GM18526 (cell line): ENCODE data around the gene GSKIP.

Experiments
- POLR2A ChIP-seq: IDR thresholded peaks from 3 replicates; pipeline ENCODE4 v1.6.1; 2011; ENCODE audit not compliant: insufficient read length; ENCODE audit errors: extremely low read depth

The GSKIP gene

GRCh38 chr14:96362965-96363750, at the start of gene GSKIP, which contains the start of gene ATG2B:
Gene GSKIP, plus strand, starts transcription at chr14:96363526. Its CDS starts 18,722 bp downstream, at chr14:96382248.
Gene ATG2B, minus strand, starts transcription at chr14:96363341. Its CDS starts 365 bp downstream, at chr14:96362976.
- TF ChIP-seq POLR2A: peak; percentile 79

GRCh38 chr14:96316087-96316486, 47.2 kb upstream of the GSKIP start:
- TF ChIP-seq POLR2A: no peak

- TF ChIP-seq POLR2A: no peak
These were observed 44.5 kb upstream of the GSKIP start for GRCh38 chr14:96318836-96319235.

- TF ChIP-seq POLR2A: no peak
These were observed 42.7 kb upstream of the GSKIP start for GRCh38 chr14:96320605-96321004.

GRCh38 chr14:96324219-96324618, 39.1 kb upstream of the GSKIP start:
- no peak for TF ChIP-seq POLR2A

GRCh38 chr14:96338551-96338950, 24.8 kb upstream of the GSKIP start:
- TF ChIP-seq POLR2A: no peak

- TF ChIP-seq POLR2A: no peak
These were observed 22.0 kb upstream of the GSKIP start for GRCh38 chr14:96341323-96341722.

GRCh38 chr14:96345669-96346068, 17.7 kb upstream of the GSKIP start:
- no peak for TF ChIP-seq POLR2A

GRCh38 chr14:96349286-96350075, 13.8 kb upstream of the GSKIP start:
- TF ChIP-seq POLR2A: no peak

- TF ChIP-seq POLR2A: no peak
These were observed 11.3 kb upstream of the GSKIP start for GRCh38 chr14:96351986-96352385.

GRCh38 chr14:96352708-96353107, 10.6 kb upstream of the GSKIP start:
- TF ChIP-seq POLR2A: no peak

- no peak for TF ChIP-seq POLR2A
These were observed 9.1 kb upstream of the GSKIP start for GRCh38 chr14:96354246-96354645.

GRCh38 chr14:96357216-96357615, 6.1 kb upstream of the GSKIP start:
- TF ChIP-seq POLR2A: no peak

- TF ChIP-seq POLR2A: no peak
These were observed 3.4 kb upstream of the GSKIP start for GRCh38 chr14:96359959-96360358.

GRCh38 chr14:96362071-96362964, 1.0 kb upstream of the GSKIP start:
- no peak for TF ChIP-seq POLR2A
